Measurements from ENCODE around the gene GSTO2. TPM values are rescaled to one million over a fixed set of nuclear protein-coding genes. Genes with fewer than 3 reads are reported as not detected.
A peak's percentile ranks its signal among the peaks of the same experiment; 100 is the strongest.

Gene GSTO2
- total RNA-seq, 2 donors from 2014 or later, result 18.1 to 37.3 TPM

DNA sequence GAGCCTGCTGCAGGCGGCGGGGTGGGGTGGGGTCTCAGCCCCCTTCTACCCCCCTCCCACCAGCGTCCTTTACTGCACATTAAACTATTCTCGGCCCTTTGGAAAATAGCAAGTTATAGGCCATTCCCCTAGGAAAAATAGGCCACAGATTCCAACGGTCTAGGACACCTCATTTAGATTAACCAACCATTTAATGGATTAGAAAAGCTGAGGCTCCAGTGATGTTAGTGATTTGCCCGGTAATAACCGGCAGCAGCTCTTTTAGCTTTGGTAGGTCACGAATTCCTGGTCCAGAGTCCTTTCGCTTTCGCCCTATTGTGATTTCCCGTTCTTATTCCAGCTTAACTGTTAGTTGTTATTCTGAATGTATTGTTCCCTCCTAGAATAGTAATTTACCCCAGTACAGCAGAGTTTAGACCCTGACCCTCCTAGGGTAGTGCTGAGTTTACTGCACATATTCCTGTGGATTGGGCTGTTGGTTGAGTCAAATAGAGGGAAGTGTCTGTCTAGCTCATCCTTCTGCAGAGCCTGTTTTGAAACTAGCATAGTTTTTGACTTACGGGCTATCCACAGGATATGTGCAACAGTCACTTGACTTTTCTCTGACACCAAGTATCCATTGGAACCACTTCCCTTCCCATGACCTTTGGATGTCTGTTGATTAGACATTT lies 13.5 kb upstream of the GSTO2 start:
- Histone ChIP-seq H3K4me3 (peak overlapping the region; percentile 77 to 87), H3K9me3 (no peaks in the 10 kb centered on the region), H3K36me3 (no peaks in the 10 kb centered on the region), H3K27me3 (replicated peaks; ENCODE audit: insufficient read depth) (no peaks in the 10 kb centered on the region), H3K4me1 (replicated peaks) (peaks cover 10% of the 10 kb centered on the region), H3K27ac (peak overlapping the region; percentile 93 to 94)
- WGBS, result 0% methylated on average over 12 of the region's 12 CpGs
- TF ChIP-seq POLR2AphosphoS5 (IDR thresholded peaks at IDR 0.05) (peak; percentile 43), POLR2A (IDR thresholded peaks at IDR 0.05) (peak; percentile 55)
- TF ChIP-seq, protein P1, sequence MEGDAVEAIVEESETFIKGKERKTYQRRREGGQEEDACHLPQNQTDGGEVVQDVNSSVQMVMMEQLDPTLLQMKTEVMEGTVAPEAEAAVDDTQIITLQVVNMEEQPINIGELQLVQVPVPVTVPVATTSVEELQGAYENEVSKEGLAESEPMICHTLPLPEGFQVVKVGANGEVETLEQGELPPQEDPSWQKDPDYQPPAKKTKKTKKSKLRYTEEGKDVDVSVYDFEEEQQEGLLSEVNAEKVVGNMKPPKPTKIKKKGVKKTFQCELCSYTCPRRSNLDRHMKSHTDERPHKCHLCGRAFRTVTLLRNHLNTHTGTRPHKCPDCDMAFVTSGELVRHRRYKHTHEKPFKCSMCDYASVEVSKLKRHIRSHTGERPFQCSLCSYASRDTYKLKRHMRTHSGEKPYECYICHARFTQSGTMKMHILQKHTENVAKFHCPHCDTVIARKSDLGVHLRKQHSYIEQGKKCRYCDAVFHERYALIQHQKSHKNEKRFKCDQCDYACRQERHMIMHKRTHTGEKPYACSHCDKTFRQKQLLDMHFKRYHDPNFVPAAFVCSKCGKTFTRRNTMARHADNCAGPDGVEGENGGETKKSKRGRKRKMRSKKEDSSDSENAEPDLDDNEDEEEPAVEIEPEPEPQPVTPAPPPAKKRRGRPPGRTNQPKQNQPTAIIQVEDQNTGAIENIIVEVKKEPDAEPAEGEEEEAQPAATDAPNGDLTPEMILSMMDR (IDR thresholded peaks at IDR 0.05), result no peak
- DNase-seq (ENCODE audit: low spot score), result peak; percentile 15
- intact Hi-C loops (cut with DNase I), result loop anchor here (10.0 kb wide), 1 partner anchor 291 kb away; the partner anchor contains the start of gene SLK

DNA sequence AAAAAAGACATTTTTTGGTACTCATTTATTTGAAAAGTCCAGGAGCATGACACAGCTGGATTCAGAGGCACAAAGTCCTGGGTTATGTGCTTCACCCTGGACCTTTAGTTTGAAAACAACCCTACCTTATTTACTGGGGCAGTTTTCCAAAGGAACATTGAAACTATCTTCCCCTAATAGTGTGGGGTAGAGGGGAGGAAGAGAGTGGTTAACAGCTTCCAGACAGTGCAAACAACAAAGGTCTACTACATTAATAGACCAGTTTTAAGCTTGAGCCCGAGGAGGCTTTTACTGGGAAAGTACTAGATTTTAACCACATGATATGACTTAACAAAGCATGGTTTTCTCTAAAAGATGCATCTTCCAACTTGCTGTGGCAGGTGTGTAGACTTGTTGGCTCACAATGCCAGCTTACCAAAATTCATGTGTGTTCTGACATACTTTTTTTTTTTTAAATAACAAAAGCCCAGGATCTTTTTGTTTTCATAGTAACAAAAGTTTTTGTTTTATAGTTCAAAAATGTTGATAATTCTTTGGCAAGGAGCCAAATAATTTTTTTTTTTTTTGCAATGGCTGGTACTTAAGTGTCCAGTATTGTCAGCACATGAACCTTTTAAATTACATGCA lies 12.5 kb upstream of the GSTO2 start:
- no peaks in the 10 kb centered on the region for H3K27me3 ChIP-seq (replicated peaks; ENCODE audit: insufficient read depth)
- 0% methylated on average over 1 of the region's 1 CpG for WGBS
- H3K4me3 ChIP-seq, result peak overlapping the region in 1 of 2 donors; percentile 77
- H3K27ac ChIP-seq, result peak overlapping the region; percentile 93 to 94
- intact Hi-C loops (cut with DNase I), result loop anchor here (10.0 kb wide), 1 partner anchor 292 kb away; the partner anchor contains the start of gene SLK
- no peaks in the 10 kb centered on the region for H3K9me3 ChIP-seq
- H3K36me3 ChIP-seq, result no peaks in the 10 kb centered on the region
- no peak for DNase-seq (ENCODE audit: low spot score)
- H3K4me1 ChIP-seq (replicated peaks), result peaks cover 13% of the 10 kb centered on the region
- TF ChIP-seq POLR2A (IDR thresholded peaks at IDR 0.05) (no peak), POLR2AphosphoS5 (IDR thresholded peaks at IDR 0.05) (no peak)
- TF ChIP-seq, protein P1 (IDR thresholded peaks at IDR 0.05), result no peak

DNA sequence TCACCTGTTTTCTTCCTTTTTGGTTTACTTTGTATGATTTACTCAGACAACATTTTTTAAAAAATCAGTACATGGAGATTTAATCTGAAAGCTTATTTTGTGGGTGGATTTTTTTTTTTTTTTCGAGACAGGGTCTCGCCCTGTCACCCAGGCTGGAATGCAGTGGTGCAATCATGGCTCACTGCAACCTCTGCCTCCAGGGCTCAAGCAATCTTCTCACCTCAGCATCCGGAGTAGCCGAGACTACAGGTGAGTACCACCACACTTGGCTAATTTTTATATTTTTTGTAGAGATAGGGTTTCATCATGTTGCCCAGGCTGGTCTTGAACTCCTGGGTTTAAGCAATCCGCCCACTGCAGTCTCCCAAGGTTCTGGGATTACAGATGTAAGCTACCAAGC lies 11.7 kb upstream of the GSTO2 start:
- TF ChIP-seq POLR2AphosphoS5 (IDR thresholded peaks at IDR 0.05) (no peak), POLR2A (IDR thresholded peaks at IDR 0.05) (no peak)
- TF ChIP-seq, protein P1 (IDR thresholded peaks at IDR 0.05), result no peak
- peaks cover 13% of the 10 kb centered on the region for H3K4me1 ChIP-seq (replicated peaks)
- no peaks in the 10 kb centered on the region for H3K9me3 ChIP-seq
- 85% methylated on average over 5 of the region's 5 CpGs for WGBS
- intact Hi-C loops (cut with DNase I), result loop anchor here (10.0 kb wide), 1 partner anchor 292 kb away; the partner anchor contains the start of gene SLK
- H3K4me3 ChIP-seq, result no peak overlapping the region
- no peaks in the 10 kb centered on the region for H3K36me3 ChIP-seq
- no peak for DNase-seq (ENCODE audit: low spot score)
- H3K27ac ChIP-seq, result no peak overlapping the region
- H3K27me3 ChIP-seq (replicated peaks; ENCODE audit: insufficient read depth), result no peaks in the 10 kb centered on the region

DNA sequence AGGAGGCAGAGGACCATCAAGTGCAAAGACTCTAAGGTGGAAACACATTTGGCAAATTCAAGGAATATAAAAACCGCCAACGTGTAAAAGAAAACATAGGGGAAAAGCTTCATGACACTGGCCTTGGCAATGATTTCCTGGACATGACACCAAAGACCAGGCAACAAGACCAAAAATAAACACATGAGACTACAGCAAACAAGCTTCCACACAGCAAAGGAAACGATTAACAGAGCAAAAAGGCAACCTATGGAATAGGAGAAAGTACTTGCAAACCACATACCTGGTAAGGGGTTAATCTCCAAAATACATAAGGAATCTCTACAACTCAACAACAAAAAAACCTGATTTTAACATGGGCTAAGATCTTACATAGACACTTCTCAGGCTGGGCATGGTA lies 10.8 kb upstream of the GSTO2 start:
- H3K27ac ChIP-seq, result no peak overlapping the region
- intact Hi-C loops (cut with DNase I), result loop anchor here (10.0 kb wide), 1 partner anchor 293 kb away; the partner anchor contains the start of gene SLK
- peaks cover 13% of the 10 kb centered on the region for H3K4me1 ChIP-seq (replicated peaks)
- no peak overlapping the region for H3K4me3 ChIP-seq
- no peaks in the 10 kb centered on the region for H3K36me3 ChIP-seq
- no peak for DNase-seq (ENCODE audit: low spot score)
- H3K9me3 ChIP-seq, result no peaks in the 10 kb centered on the region
- no peaks in the 10 kb centered on the region for H3K27me3 ChIP-seq (replicated peaks; ENCODE audit: insufficient read depth)
- WGBS, result 57% methylated on average over 3 of the region's 3 CpGs
- TF ChIP-seq, protein P1 (IDR thresholded peaks at IDR 0.05), result no peak
- TF ChIP-seq POLR2A (IDR thresholded peaks at IDR 0.05) (no peak), POLR2AphosphoS5 (IDR thresholded peaks at IDR 0.05) (no peak)

Data from prostate gland (tissue), 2 donors.